NCI-H82 treated with DMSO at 0.1 percent for 48 hours (cell line): ENCODE measurements around the gene SHISA6.

ENCODE experiments used
- DNase-seq: peaks from one replicate; lab custom pipeline; 2025; ENCODE audit not compliant: unreplicated experiment; lab: John Stamatoyannopoulos, UW

Gene SHISA6

DNA sequence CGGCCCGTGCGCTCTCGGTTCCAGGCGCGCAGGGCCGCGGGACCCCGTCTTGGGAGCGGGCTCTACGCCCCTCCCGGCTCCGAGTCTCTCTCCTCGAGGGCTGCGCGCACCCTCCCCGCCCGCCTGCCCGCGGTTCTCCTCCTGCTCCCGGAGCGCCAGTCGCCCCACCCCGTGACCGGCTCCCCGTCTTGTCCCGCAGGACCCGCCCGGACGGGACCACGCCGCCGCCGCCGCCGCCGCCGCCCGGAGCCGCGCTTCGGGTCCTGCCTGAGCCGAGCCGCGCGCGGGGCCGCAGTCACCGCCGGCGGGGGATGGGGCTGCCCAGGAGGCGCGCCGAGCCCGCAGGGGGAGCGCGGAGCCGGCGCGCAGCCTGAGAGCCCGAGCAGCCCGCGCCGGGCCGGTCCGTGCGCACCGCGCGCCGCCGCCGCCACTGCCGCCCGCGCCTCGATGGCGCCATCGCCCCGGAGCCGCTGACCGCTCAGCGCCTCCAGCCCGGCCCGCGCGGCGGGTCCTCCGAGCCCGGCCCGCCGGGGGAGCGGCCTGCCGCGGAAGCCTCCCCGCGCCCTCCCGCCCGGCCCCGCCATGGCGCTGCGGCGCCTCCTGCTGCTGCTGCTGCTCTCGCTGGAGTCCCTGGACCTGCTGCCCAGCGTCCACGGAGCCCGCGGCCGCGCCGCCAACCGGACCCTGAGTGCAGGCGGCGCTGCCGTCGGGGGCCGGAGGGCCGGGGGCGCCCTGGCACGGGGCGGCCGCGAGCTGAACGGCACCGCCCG lies at the start of gene SHISA6:
SHISA6 (plus strand) TSS at position 373 of the 770 bp plus-strand sequence.
- DNase-seq, result no peak

DNA sequence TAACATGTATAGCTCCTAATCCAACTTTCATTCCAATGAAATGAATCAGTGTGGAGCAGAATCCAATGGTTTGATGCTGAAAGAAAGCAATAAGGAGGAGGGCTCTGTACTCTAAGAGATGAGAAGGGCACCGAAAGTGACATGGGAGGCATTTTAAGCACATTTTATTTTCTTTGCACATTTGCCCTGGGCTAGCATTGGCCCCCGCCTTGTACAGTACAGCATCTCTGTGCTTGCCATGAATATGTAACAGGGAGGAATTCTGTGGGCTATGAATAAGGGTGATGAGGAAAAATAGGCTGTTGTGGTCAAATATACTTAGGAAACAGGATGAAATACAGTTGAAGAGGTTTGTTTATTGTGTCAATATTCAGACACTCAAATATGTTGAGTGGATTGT lies 45.2 kb upstream of the SHISA6 start:
- DNase-seq, result no peak

DNA sequence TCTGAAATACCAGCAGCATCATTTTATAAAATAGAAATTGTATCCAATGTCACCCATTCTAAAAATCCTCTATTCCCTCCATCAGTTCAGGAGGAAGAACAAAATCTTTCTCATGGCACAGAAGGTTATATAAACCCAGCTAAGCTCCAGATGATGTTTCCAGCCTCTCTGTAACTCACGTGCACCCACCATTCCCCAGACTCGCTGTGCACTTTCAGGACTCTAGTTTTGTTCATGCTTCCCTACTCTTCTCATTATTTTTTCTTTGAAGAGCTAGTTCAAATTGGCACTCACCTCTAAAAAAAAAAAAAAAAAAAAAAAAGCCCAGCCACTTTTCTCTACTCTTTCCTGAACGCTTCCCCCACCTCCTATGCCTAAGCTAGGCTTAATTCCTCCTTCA lies 36.0 kb upstream of the SHISA6 start:
- no peak for DNase-seq

- DNase-seq, result no peak
Observed at GRCh38 chr17:11205659-11206058, 35.4 kb upstream of the SHISA6 start.

DNA sequence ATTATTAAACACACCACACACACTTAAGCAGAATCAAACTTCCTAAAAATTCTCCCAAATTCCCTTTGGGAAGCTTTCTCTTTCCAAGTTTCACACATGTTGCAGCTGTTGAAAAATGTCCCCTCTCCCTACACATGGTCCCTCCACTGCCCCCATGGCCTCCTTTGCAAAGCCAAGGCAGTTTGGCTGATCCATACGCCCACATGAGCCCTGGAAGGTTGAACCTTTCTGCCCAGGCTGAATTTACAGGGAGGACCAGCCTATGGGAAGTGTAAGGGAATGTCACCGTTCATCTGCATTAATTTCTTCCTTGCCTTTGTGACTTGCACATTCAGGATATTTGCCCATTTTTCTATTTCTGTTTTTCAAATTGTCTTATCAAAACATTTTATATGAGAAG lies 31.1 kb upstream of the SHISA6 start:
- DNase-seq, result no peak

GRCh38 chr17:11212792-11213191 lies 28.2 kb upstream of the SHISA6 start:
- DNase-seq, result no peak

- DNase-seq, result no peak
Observed at GRCh38 chr17:11216976-11217375, 24.0 kb upstream of the SHISA6 start.

DNA sequence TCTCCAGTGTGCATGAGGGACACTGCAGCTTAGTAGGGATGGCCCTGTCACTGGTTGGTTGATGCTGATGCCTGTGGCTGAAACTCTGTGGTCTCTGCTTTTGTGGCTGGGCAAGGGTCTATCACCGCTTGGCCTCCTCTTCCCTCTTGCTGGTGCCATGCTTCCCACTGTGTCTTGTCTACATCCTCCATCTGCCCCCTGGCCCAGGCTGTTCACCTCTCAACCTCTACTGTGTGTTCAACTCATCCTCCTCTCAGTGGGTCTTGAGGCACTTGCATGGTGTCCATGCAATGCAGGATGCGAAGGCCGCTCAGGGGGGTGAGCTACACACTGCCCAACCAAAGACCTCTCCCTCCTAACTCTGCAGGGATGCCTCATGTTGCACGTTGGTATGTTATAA lies 19.8 kb upstream of the SHISA6 start:
- DNase-seq, result no peak

DNA sequence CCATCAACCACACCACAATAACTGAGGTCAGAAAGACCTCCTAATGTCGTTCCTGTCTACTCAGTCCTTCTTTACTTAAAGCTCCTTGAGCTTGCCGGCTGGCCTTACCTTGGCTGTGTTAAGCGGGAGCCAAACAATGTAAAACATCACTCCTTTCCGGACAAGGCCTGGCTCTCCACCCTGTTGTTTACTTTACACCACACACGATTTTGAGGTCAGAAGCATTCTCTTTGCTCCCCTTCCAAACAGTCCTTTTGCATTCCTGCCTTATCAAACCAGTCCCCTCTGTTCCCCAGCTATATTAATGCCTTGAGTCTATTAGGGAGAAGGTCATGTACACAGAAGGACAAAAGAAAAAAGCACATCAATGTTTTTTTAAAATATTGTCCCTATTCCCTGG lies 19.3 kb upstream of the SHISA6 start:
- no peak for DNase-seq

DNA sequence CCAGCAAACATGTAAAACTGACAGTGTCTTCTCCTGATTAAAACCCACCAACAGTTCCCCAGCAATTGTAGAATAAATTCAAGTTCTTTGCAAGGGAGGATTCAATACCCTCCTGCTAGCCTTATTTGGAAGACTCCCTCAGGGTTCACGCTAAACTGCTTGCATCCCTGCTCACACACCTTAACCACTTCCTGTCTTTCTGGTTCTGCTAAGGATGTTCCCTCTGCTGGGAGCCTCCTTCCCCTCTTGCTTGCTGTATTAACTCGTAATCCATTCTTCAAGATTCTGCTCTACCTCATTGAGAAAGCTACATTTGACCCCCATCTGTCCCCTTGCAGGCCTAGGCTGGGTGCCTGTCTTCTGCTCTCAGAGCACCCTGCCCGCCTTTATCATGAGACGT lies 2.3 kb upstream of the SHISA6 start:
- no peak for DNase-seq

DNA sequence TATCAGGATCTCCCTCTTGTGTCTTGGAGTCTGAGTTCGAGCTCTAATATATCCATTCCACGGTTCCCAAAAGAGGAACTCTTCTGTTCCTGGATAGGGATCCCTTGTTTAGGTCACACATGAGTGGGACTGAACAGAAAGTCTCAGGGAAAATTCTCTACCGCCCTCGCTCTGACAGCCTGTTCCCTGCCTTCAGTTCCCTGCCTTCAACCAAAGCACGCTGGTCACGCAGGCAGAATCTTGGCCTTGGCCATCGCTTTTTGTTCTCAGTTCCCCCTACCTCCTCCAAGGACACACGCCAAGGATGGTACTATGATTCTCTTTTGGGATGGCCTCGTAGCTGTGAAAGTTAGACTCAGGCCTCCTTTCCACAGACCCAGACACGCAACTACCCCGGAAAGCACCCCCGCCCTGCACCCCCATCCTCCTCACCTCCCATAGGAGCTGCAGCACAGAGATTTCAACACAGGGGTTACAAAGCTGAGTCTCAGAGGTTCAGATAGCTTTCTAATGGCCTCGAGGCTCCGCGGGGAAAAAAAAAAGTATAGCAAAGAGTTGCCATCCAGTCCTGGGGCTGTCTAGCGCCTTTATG lies 1.5 kb upstream of the SHISA6 start:
- no peak for DNase-seq

- DNase-seq, result no peak
Observed at GRCh38 chr17:11240041-11240840, 772 bp upstream of the SHISA6 start.

- DNase-seq, result no peak
Observed at GRCh38 chr17:11241611-11242226, 706 bp downstream of the SHISA6 start.

GRCh38 chr17:11242411-11242810 lies 1.4 kb downstream of the SHISA6 start:
- DNase-seq, result no peak

DNA sequence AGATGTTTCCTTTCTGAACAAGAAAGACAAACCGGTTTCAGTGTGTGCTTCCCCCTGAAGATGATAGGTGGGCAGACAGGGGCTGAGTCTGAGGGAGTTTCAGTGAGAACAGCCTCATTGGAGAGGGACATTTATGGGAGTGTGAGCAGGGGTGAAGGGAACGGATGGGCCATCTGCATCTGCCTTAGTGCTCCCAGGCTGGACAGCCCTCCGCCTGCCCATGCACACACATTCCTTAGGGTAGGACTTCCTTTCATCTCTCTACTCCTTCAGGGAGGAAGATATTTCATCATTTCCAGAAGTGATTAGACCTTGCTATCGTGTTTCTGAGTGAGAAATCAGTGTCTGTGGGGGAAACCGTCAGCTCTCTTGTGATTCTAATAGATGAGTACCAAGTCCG lies 3.8 kb downstream of the SHISA6 start:
- no peak for DNase-seq

GRCh38 chr17:11245187-11245586 lies 4.2 kb downstream of the SHISA6 start:
- DNase-seq, result no peak

DNA sequence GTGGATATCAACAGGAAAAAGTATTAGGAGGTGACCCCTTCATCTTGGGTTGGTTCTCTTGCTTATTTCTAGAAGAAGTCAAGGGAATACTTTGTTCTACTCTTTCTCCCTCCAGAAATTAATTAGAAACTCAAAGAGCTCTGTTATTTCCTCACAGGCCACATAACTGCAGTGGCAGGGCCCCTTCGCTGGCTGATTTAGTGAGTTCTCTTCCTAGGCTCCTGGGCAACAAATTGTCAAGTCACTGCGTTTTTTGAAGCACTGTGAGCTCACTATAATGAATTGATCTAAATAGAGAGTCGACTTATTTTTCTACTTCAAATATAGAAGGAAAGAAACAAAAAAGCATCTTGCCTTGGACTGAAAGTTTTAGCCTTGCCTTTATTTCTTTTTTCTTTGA lies 4.8 kb downstream of the SHISA6 start:
- DNase-seq, result no peak

DNA sequence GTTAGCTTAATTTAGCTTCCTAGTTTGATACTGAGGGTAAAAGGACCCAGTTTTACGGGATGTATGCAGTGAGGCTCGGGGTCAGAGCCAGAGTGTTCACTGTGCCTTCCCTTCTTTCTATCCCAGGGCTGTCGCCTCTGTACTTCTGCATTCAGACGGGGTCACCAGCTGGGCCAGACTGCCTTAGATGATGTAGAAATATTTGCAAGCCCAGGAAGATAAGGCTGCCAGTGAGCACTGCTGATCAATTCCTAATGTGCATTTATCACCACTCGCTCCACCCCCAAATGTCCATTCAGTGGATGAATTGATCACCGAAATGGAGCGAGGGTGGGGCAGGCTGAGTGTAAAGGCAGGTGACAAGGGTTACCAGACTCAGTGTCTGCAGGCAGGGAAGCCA lies 9.1 kb downstream of the SHISA6 start:
- DNase-seq, result no peak

- no peak for DNase-seq
Observed at GRCh38 chr17:11251561-11252107, 10.6 kb downstream of the SHISA6 start.

GRCh38 chr17:11252146-11252545 lies 11.1 kb downstream of the SHISA6 start:
- DNase-seq, result no peak

DNA sequence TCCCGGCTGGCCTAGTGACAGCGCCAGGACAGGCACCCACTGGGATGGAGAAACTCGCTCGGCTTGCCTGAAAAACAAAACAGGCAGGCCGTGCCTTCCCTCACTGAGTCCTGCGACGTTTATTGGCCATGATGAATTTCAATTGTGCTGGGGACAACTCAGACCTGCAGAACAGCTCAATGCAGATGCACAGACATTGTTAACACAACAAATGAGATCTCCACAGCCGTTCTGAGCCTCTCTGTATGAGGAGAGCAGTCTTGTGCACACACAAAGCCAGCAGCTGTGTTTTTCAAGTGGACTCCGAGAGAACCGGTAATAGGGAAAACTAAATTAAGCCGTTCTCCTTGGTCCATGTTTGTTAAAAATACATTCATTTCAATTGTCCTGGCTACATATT lies 15.9 kb downstream of the SHISA6 start:
- no peak for DNase-seq
